Ishikawa (cell line): ENCODE data around the gene BFSP2.
A peak's percentile ranks its signal among the peaks of the same experiment; 100 is the strongest.

Experiments used
- CEBPB ChIP-seq: IDR thresholded peaks from 2 replicates; pipeline ENCODE4 v1.6.1; 2012
- CREB1 ChIP-seq: IDR thresholded peaks from 2 replicates; pipeline ENCODE4 v1.6.1; 2012; ENCODE audit warnings: low read depth
- EGR1 ChIP-seq: IDR thresholded peaks from 2 replicates; pipeline ENCODE4 v1.6.1; 2012
- EP300 ChIP-seq: IDR thresholded peaks from 2 replicates; pipeline ENCODE4 v1.6.1; 2012; ENCODE audit warnings: borderline replicate concordance
- FOXM1 ChIP-seq: IDR thresholded peaks from 2 replicates; pipeline ENCODE4 v1.6.1; 2012; ENCODE audit warnings: low read depth, borderline replicate concordance
- NFIC ChIP-seq: IDR thresholded peaks from 2 replicates; pipeline ENCODE4 v1.6.1; 2012
- RAD21 ChIP-seq: IDR thresholded peaks from 2 replicates; pipeline ENCODE4 v1.6.1; 2012; ENCODE audit warnings: low read depth
- TAF1 ChIP-seq: IDR thresholded peaks from 2 replicates; pipeline ENCODE4 v1.6.1; 2012; ENCODE audit warnings: low read depth, mild to moderate bottlenecking
- TCF12 ChIP-seq: IDR thresholded peaks from 2 replicates; pipeline ENCODE4 v1.6.1; 2012; ENCODE audit warnings: low read depth
- TEAD4 ChIP-seq: IDR thresholded peaks from 2 replicates; pipeline ENCODE4 v1.6.1; 2012
- YY1 ChIP-seq: IDR thresholded peaks from 2 replicates; pipeline ENCODE4 v1.6.1; 2012; ENCODE audit warnings: low read depth
- ZBTB7A ChIP-seq: IDR thresholded peaks from 2 replicates; pipeline ENCODE4 v1.6.1; 2012; ENCODE audit warnings: low read depth
- TF ChIP-seq, protein P1 (sequence below): IDR thresholded peaks from 2 replicates; pipeline ENCODE4 v1.6.1; 2012
- TF ChIP-seq, protein P2 (sequence below): IDR thresholded peaks from 2 replicates; pipeline ENCODE4 v1.6.1; 2012; ENCODE audit warnings: low read depth, mild to moderate bottlenecking
- TF ChIP-seq, protein P3 (sequence below): IDR thresholded peaks from 2 replicates; pipeline ENCODE4 v1.6.1; 2012

Gene BFSP2

DNA sequence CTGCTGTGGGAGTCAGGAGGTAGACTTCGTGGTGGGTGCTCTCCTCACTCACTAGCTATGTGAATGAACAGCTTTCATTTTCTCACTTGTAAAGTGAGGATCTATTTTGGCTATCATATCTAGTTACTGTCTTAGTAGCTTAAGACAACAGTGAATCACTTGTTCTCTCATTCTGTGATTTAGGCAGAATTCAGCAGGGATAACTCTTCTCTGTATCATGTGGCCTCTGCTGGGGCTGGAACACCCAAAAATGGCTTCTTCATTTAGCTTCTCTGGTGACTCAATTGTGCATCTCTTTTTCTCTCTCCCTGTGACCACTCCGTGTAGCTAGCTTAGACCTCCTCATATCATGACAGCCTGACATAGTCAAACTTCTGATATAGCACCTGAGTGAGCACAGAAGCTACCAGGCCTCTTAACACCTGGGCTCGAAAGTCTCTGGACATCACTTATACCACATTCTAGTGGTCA lies 68.4 kb downstream of the BFSP2 start:
- TF ChIP-seq TAF1, result no peak
- TF ChIP-seq TCF12, result no peak
- TF ChIP-seq RAD21, result no peak
- TF ChIP-seq CREB1, result no peak
- no peak for TF ChIP-seq NFIC
- no peak for TF ChIP-seq ZBTB7A
- TF ChIP-seq EP300, result no peak
- TF ChIP-seq, protein P1, sequence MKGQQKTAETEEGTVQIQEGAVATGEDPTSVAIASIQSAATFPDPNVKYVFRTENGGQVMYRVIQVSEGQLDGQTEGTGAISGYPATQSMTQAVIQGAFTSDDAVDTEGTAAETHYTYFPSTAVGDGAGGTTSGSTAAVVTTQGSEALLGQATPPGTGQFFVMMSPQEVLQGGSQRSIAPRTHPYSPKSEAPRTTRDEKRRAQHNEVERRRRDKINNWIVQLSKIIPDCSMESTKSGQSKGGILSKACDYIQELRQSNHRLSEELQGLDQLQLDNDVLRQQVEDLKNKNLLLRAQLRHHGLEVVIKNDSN, result no peak
- TF ChIP-seq CEBPB, result no peak
- TF ChIP-seq FOXM1, result no peak
- no peak for TF ChIP-seq TEAD4
- no peak for TF ChIP-seq EGR1
- TF ChIP-seq, protein P2, sequence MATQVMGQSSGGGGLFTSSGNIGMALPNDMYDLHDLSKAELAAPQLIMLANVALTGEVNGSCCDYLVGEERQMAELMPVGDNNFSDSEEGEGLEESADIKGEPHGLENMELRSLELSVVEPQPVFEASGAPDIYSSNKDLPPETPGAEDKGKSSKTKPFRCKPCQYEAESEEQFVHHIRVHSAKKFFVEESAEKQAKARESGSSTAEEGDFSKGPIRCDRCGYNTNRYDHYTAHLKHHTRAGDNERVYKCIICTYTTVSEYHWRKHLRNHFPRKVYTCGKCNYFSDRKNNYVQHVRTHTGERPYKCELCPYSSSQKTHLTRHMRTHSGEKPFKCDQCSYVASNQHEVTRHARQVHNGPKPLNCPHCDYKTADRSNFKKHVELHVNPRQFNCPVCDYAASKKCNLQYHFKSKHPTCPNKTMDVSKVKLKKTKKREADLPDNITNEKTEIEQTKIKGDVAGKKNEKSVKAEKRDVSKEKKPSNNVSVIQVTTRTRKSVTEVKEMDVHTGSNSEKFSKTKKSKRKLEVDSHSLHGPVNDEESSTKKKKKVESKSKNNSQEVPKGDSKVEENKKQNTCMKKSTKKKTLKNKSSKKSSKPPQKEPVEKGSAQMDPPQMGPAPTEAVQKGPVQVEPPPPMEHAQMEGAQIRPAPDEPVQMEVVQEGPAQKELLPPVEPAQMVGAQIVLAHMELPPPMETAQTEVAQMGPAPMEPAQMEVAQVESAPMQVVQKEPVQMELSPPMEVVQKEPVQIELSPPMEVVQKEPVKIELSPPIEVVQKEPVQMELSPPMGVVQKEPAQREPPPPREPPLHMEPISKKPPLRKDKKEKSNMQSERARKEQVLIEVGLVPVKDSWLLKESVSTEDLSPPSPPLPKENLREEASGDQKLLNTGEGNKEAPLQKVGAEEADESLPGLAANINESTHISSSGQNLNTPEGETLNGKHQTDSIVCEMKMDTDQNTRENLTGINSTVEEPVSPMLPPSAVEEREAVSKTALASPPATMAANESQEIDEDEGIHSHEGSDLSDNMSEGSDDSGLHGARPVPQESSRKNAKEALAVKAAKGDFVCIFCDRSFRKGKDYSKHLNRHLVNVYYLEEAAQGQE, result no peak
- TF ChIP-seq, protein P3, sequence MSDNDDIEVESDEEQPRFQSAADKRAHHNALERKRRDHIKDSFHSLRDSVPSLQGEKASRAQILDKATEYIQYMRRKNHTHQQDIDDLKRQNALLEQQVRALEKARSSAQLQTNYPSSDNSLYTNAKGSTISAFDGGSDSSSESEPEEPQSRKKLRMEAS, result no peak
- no peak for TF ChIP-seq YY1

DNA sequence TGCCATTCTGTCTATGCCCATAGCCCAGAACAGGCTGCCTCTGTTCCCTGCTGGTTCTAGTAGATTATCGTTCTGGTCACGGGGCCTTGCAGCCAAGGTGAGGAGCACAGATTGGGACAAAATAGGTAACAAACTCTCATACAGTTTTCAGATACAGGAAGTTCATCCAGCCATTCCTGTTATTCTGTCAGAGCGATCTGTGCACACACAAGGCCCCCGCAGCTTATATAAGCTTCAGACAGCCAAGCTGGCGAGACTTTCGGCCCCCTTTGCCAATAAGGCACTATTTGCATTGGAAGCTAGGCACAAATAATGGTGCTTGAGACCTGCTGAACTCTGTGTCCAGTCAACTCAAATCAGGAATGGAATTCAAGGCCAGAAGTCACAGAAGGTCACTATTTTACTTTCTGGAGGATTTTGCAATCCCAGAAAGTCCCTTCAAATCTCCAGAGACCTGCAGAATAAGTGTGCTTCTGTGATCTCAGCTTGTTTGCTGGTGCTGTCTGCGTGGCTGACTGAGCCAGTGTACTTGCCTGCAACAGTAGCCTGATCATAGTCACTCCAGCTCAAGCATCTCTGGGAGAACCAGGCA lies 69.4 kb downstream of the BFSP2 start:
- TF ChIP-seq EP300 (no peak), RAD21 (no peak), TAF1 (no peak), CREB1 (no peak), ZBTB7A (no peak), TEAD4 (no peak)
- TF ChIP-seq, protein P3, result no peak

DNA sequence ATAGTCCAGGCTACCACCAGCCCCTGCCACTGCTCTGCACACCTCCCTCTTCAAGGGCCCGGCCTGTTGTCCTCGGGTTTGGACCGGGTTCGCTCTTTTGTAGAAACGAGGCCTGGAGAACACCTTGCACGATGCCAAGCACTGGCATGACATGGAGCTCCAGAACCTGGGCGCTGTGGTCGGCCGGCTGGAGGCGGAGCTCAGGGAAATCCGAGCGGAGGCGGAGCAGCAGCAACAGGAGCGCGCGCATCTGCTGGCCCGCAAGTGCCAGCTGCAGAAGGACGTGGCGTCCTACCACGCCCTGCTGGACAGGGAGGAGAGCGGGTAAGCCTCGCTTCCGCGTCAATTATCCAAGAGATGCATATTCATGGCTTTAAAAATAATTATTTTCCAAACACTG lies 72.4 kb downstream of the BFSP2 start:
- TF ChIP-seq NFIC (no peak), RAD21 (no peak), FOXM1 (no peak), TEAD4 (no peak), EGR1 (0 out of 2 replicates have a peak, but pooled peaks have one; percentile 9), TAF1 (no peak)
- TF ChIP-seq, protein P2, result no peak
- TF ChIP-seq, protein P1, result no peak
- TF ChIP-seq, protein P3, result peak; percentile 31; the same call in 1 of the 2 replicates

DNA sequence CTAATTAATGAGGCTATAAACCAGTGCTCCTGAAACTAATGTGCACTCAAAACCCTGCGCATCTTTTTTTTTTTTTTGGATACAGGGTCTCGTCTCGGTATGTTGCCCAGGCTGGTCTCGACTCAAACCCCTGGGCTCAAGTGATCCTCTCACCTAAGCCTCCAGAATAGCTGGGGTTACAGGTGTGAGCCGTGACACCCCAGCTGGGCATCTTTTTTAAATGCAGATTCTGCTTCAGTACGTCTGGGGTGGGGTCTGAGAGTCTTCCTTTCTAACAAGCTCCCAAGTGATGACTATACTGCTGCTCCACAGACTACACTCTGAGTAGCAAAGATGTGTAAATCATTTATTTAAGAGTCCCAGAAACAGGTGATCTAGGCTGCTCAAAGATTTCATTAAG lies 73.0 kb downstream of the BFSP2 start:
- no peak for TF ChIP-seq ZBTB7A
- TF ChIP-seq, protein P2, result no peak
- no peak for TF ChIP-seq TAF1
- TF ChIP-seq NFIC, result no peak

DNA sequence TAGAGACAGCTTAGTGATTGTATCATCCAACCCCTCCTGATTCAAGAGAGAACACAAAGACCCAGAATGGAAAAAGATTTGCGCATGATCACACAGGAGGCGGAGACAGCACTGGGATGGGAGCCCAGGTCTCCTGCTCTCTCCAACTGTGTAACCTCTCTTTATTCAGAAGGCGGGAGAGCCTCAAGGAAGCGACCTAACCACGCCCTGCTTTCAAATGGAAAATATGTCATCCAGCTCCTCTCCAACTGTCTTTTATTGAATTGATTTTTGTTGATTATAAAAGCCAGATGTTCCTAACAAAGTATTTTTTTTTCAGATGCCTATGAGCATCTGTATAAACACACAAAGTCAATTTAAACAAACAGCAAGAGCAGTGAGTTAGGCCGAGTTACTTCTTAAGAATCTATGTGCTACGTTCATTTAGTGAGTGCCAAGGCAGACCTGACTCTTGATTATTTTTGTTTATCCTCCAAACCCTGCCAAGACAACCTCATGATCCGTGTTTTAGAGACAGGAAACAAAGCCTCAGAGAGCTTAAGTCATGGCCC lies 74.5 kb downstream of the BFSP2 start:
- TF ChIP-seq CEBPB (no peak), TCF12 (peak; percentile 22; the same call in 1 of the 2 replicates), TEAD4 (no peak), EP300 (peak; percentile 55; the same call in 1 of the 2 replicates), CREB1 (no peak), FOXM1 (no peak; the same call in 1 of the 2 replicates), YY1 (no peak), RAD21 (no peak), ZBTB7A (no peak), TAF1 (no peak), EGR1 (no peak), NFIC (no peak)
- TF ChIP-seq, protein P1, result no peak
- TF ChIP-seq, protein P2, result no peak
- TF ChIP-seq, protein P3, result peak; percentile 27; the same call in 1 of the 2 replicates
